Bronchial smooth muscle cell (primary cell): ENCODE data around the gene PRAMEF33. TPM values are rescaled to one million over a fixed set of nuclear protein-coding genes. Genes with fewer than 3 reads are reported as not detected.

Experiments
- total RNA-seq: library from RNA; depleted of rRNA; stranded (reverse); fragments of >200 nt; gene quantifications from 2 replicates; pipeline ENCODE4 v1.2.1, GENCODE V29; 2014

The PRAMEF33 gene, protein sequence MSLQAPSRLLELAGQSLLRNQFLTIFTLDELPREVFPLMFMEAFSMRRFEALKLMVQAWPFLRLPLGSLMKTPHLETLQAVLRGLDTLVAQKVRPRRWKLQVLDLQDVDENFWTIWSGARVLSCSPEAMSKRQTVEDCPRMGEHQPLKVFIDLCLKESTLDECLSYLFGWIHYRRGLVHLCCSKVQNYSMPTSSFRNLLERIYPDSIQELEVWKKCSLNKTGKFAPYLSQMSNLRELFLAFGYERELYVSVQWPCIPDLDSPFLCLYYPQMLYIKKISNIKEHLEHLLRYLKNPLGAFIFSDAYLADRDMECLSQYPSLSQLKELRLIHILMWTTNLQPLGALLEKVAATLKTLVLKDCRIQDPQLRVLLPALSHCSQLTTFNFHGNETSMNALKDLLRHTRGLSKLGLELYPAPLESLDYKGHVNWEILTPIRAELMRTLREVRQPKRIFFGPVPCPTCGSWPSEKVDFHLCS
- total RNA-seq = not detected in 2 replicates

DNA sequence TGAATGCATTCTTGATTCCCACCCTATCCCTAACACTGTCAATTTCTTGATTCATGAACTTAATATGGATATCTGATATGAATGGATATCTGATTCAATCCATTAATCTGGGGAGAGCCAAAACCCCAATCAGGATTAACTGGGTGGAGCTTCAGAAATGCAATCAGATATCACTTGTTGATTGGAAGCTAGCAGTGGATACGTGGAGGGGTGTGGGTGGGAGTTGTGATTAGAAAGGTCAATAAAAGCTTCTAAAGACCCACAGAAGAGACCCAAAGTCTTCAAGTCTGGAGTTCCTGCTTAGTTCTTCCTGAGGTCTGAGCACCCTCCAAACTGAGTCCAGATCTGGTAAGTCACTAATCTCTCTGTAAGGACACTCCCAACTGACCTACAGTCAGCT is at the start of gene PRAMEF33:
Gene PRAMEF33 (plus strand): TSS at position 301 of the 400 bp plus-strand sequence. CDS start 2,416 bp downstream, outside the sequence.

GRCh38 chr1:13253898-13254297 is 49.4 kb upstream of the PRAMEF33 start, which contains the start of gene PRAMEF5:
Gene PRAMEF5, plus strand, starts transcription at chr1:13254198. Its CDS starts 5,071 bp downstream, at chr1:13259269.

GRCh38 chr1:13285037-13285436 is 18.3 kb upstream of the PRAMEF33 start, which contains the start of gene PRAMEF8:
Gene PRAMEF8, minus strand, starts transcription at chr1:13285137. Its CDS starts 1,046 bp downstream, at chr1:13284091.

GRCh38 chr1:13315281-13315680 is 11.9 kb downstream of the PRAMEF33 start, which contains the start of gene PRAMEF15:
Gene PRAMEF15, plus strand, starts transcription at chr1:13315581. Its CDS starts 2,827 bp downstream, at chr1:13318408.

DNA sequence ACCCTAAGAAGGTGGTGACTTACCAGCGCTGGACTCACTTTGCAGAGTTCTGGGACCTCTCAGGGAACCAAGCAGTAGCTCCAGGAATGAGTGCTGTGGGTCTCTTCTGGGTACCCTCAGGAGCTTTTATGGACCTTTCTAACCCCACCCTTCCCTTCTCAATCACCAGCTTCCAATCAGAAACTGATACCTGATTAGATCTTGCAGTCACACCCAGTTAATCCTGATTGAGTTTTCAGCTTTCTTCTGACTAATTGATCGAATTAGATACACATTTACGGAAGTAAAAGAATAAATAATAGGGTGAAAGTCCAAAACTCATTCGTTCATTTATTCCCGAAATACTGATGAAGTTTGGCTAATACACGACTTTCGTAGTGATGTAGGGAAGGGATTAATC is 43.7 kb downstream of the PRAMEF33 start, which contains the start of gene PRAMEF14:
Gene PRAMEF14 (minus strand): TSS at position 101 of the 400 bp plus-strand sequence. CDS start 1,820 bp downstream, outside the sequence.

Other genes with a start within 250 kb of the PRAMEF33 start
- gene PRAMEF27, start 247.0 kb upstream of the PRAMEF33 start, total RNA-seq = not detected in 2 replicates
- gene HNRNPCL3, start 242.8 kb upstream of the PRAMEF33 start, total RNA-seq = not detected in 2 replicates
- gene PRAMEF25, start 232.8 kb upstream of the PRAMEF33 start, total RNA-seq = not detected in 2 replicates
- not detected in 2 replicates for gene HNRNPCL2, start 186.7 kb upstream of the PRAMEF33 start, total RNA-seq
- gene PRAMEF26, start 147.5 kb upstream of the PRAMEF33 start, total RNA-seq = not detected in 2 replicates
- gene HNRNPCL4, start 137.9 kb upstream of the PRAMEF33 start, total RNA-seq = not detected in 2 replicates
- gene PRAMEF9, start 131.7 kb upstream of the PRAMEF33 start, total RNA-seq = not detected in 2 replicates
- gene PRAMEF13, start 102.1 kb upstream of the PRAMEF33 start, total RNA-seq = not detected in 2 replicates
- gene PRAMEF18, start 77.4 kb upstream of the PRAMEF33 start, total RNA-seq = not detected in 2 replicates
- gene PRAMEF5, start 49.3 kb upstream of the PRAMEF33 start, total RNA-seq = not detected in 2 replicates
- not detected in 2 replicates for gene PRAMEF8, start 18.4 kb upstream of the PRAMEF33 start, total RNA-seq
- gene PRAMEF15, start 12.0 kb downstream of the PRAMEF33 start, total RNA-seq = not detected in 2 replicates
- not detected in 2 replicates for gene PRAMEF14, start 43.6 kb downstream of the PRAMEF33 start, total RNA-seq
- not detected in 2 replicates for gene PRAMEF19, start 68.4 kb downstream of the PRAMEF33 start, total RNA-seq
- gene PRAMEF17, start 86.1 kb downstream of the PRAMEF33 start, total RNA-seq = not detected in 2 replicates
- gene PRAMEF20, start 106.9 kb downstream of the PRAMEF33 start, total RNA-seq = not detected in 2 replicates
- not detected in 2 replicates for gene LRRC38, start 210.5 kb downstream of the PRAMEF33 start, total RNA-seq